ENCODE data around the gene DTX3.
"Not testable (repeated sequence)": the region's sequence is repeated elsewhere in the genome, so short reads cannot be mapped to it uniquely, and the experiment has no call there.

Gene DTX3

GRCh38 chr12:57586832-57587429 is 17.7 kb upstream of the DTX3 start:
- in situ Hi-C loops (cut with HindIII; ENCODE audit: low sequenced_read_pairs): loop anchor here (5.0 kb wide), 1 partner anchor 40 kb away; no protein-coding TSS in a partner anchor
- DNase-seq (ENCODE audit: low read depth): no peak
- TF ChIP-seq, protein P1, sequence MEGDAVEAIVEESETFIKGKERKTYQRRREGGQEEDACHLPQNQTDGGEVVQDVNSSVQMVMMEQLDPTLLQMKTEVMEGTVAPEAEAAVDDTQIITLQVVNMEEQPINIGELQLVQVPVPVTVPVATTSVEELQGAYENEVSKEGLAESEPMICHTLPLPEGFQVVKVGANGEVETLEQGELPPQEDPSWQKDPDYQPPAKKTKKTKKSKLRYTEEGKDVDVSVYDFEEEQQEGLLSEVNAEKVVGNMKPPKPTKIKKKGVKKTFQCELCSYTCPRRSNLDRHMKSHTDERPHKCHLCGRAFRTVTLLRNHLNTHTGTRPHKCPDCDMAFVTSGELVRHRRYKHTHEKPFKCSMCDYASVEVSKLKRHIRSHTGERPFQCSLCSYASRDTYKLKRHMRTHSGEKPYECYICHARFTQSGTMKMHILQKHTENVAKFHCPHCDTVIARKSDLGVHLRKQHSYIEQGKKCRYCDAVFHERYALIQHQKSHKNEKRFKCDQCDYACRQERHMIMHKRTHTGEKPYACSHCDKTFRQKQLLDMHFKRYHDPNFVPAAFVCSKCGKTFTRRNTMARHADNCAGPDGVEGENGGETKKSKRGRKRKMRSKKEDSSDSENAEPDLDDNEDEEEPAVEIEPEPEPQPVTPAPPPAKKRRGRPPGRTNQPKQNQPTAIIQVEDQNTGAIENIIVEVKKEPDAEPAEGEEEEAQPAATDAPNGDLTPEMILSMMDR (IDR thresholded peaks at IDR 0.05; ENCODE audit: low read depth, low read length, missing control alignments): no peak
- no peak overlapping the region for H3K4me3 ChIP-seq (ENCODE audit: low read depth, low read length)

- in situ Hi-C loops (cut with HindIII; ENCODE audit: low sequenced_read_pairs): loop anchor here (5.0 kb wide), 1 partner anchor 38 kb away; no protein-coding TSS in a partner anchor
Measured at GRCh38 chr12:57588951-57589610, 15.5 kb upstream of the DTX3 start.

DNA sequence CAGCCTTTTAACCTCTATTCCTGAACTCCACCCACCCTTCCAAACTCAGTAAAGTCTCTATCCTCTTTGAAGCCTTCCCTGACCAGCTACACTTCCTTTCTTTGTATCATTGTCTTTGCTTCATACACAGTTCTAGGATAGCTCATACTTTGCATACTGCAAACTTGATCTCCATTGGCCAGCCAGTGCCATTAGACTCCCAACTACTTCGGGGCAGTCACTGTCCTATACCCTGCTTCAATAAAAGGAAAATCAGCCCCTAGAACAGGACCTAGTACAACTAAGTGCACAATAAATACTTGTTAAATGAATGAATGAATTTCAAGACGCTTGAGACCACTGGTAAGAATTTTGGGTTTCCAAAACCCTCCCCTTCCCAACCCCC is 14.2 kb upstream of the DTX3 start:
- no peak for DNase-seq (ENCODE audit: low read depth)
- TF ChIP-seq, protein P1 (IDR thresholded peaks at IDR 0.05; ENCODE audit: low read depth, low read length, missing control alignments): no peak
- H3K4me3 ChIP-seq (ENCODE audit: low read depth, low read length): peak overlapping the region; percentile 83

More at GRCh38 chr12:57588951-57589610, 15.5 kb upstream of the DTX3 start:
- not testable (repeated sequence) for DNase-seq (ENCODE audit: low read depth); H3K4me3 ChIP-seq (ENCODE audit: low read depth, low read length)

GRCh38 chr12:57590864-57591781 is 13.5 kb upstream of the DTX3 start, which contains the start of gene PIP4K2C:
PIP4K2C (plus strand) TSS chr12:57591192; CDS start chr12:57591290, 98 bp downstream.
- H3K4me3 ChIP-seq (ENCODE audit: low read depth, low read length): peak within 1 kb of the TSS; percentile 83
- DNase-seq (ENCODE audit: low read depth): no peak
- TF ChIP-seq, protein P1 (IDR thresholded peaks at IDR 0.05; ENCODE audit: low read depth, low read length, missing control alignments): no peak
- in situ Hi-C loops (cut with HindIII; ENCODE audit: low sequenced_read_pairs): no loop called here

More for the DNA sequence above, 14.2 kb upstream of the DTX3 start:
- in situ Hi-C loops (cut with HindIII; ENCODE audit: low sequenced_read_pairs): no loop called here

DNA sequence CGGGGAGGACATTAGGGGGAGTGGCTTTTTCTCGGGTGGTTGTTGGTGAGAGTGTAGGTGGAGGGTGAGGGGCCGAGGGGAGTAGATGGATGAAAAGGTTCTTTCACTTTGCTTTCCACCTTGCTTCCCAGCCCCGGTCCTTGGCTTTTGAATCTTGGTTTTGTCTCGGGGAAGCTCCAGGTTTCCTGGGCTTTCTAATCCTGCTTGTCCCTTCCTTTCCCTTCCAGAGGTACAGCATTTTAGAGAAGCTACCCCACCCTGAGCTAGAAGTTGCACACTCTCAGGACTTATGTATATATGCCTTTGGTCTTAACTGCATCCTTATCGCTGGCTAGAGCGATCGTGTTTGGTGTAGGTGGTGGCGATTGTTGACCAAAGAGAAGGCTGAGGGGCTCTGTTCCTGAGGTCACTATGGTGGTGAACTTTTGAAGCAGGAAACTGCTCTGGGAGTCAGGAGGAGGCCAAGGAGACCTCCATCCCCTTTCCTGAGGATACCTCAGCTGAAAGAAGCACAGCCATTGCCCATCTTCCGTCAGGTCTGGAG is 12.8 kb upstream of the DTX3 start:
- DNase-seq (ENCODE audit: low read depth): no peak
- in situ Hi-C loops (cut with HindIII; ENCODE audit: low sequenced_read_pairs): no loop called here
- TF ChIP-seq, protein P1 (IDR thresholded peaks at IDR 0.05; ENCODE audit: low read depth, low read length, missing control alignments): no peak
- H3K4me3 ChIP-seq (ENCODE audit: low read depth, low read length): peak overlapping the region; percentile 83

DNA sequence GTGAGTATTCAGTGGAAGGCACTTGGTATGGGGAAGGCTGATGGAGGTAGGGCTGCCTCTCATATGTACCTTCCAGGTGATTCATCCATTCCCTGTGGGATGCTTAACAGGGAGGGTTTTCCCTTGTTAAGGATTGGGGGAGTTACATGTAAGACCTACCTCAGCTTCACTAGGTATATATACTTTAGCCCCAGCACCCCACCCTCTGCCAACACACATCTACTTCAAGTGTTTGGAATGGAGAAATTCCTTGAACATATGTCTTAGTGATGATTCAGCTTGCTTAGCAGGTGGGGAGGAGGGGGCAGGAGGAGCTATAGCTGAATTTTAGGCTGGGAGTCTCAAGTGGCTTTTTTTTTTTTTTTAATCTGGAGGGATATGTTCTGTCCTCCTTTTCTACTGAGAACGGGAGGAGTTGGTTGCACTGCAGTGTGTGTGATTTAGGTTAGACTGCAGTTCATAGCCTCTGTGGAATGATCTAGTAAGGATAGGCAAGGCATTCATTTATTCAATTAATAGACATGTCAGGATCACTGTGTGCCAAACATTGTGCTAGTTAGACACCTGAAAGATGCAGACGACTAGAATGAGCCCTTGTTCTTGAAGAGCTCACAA is 12.0 kb upstream of the DTX3 start:
- TF ChIP-seq, protein P1 (IDR thresholded peaks at IDR 0.05; ENCODE audit: low read depth, low read length, missing control alignments): no peak
- in situ Hi-C loops (cut with HindIII; ENCODE audit: low sequenced_read_pairs): no loop called here
- H3K4me3 ChIP-seq (ENCODE audit: low read depth, low read length): no peak overlapping the region

More for the DNA sequence above, 12.0 kb upstream of the DTX3 start:
- no peak for DNase-seq (ENCODE audit: low read depth)
